Gastrocnemius medialis (tissue), 4 donors: ENCODE results near the gene HLCS.

Experiments used
- CTCF ChIP-seq, 5 experiments: fragments of 450-650 bp in 3 of 5; fragments of 200-600 bp in 2 of 5; sonication (generic) in 2 of 5; IDR thresholded peaks in 4 of 5; conservative IDR thresholded peaks in 1 of 5; 1 replicate in 4 of 5; 2 replicates in 1 of 5; pipeline ENCODE4 v1.5.1; 2016 to 2019; ENCODE audit warnings: antibody characterized with exemption in 5 of 5, mild to moderate bottlenecking in 3 of 5, moderate library complexity in 3 of 5
- POLR2A ChIP-seq, 2 donors: fragments of 450-650 bp; IDR thresholded peaks; one replicate each; pipeline ENCODE4 v1.6.1; 2017; ENCODE audit warnings: antibody characterized with exemption in 2 of 2, mild to moderate bottlenecking in 2 of 2, moderate library complexity in 2 of 2

GRCh38 chr21:36807422-36807928, 159.0 kb downstream of the HLCS start:
- TF ChIP-seq CTCF (IDR thresholded peaks at IDR 0.05 in 4 of 5, conservative IDR thresholded peaks at IDR 0.05 in 1 of 5): no peak
- TF ChIP-seq POLR2A (IDR thresholded peaks at IDR 0.05): no peak
